Uterus (tissue), 2 donors: ENCODE measurements around the gene RPP14.

Experiments used
- POLR2A ChIP-seq, 2 donors: fragments of 450-650 bp; IDR thresholded peaks; one replicate each; pipeline ENCODE4 v1.6.1; 2016; ENCODE audit warnings: antibody characterized with exemption in 2 of 2, mild to moderate bottlenecking in 1 of 2, moderate library complexity in 1 of 2
- TF ChIP-seq, protein P1 (sequence below), 4 experiments: fragments of 200-600 bp in 2 of 4; fragments of 450-650 bp in 2 of 4; sonication (generic) in 2 of 4; IDR thresholded peaks; one replicate each; pipeline ENCODE4 v1.5.1; 2016 to 2019; ENCODE audit warnings: antibody characterized with exemption in 4 of 4, mild to moderate bottlenecking in 2 of 4, moderate library complexity in 1 of 4

DNA sequence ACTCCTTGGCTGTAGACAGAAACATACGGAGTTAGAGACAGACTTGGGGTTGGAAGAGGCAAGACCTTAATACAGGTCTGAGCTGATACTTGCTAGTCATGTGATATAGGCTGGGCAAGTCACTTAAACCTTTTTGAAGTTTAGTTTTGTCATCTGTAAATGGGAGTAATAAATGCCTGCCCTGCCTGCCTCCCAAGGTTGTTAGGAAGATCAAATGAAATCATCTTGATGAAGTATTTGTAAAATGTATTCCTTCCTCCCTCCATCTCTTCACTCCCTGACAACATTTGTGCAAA, 29.6 kb downstream of the RPP14 start:
- TF ChIP-seq POLR2A (IDR thresholded peaks at IDR 0.05), result no peak
- TF ChIP-seq, protein P1, sequence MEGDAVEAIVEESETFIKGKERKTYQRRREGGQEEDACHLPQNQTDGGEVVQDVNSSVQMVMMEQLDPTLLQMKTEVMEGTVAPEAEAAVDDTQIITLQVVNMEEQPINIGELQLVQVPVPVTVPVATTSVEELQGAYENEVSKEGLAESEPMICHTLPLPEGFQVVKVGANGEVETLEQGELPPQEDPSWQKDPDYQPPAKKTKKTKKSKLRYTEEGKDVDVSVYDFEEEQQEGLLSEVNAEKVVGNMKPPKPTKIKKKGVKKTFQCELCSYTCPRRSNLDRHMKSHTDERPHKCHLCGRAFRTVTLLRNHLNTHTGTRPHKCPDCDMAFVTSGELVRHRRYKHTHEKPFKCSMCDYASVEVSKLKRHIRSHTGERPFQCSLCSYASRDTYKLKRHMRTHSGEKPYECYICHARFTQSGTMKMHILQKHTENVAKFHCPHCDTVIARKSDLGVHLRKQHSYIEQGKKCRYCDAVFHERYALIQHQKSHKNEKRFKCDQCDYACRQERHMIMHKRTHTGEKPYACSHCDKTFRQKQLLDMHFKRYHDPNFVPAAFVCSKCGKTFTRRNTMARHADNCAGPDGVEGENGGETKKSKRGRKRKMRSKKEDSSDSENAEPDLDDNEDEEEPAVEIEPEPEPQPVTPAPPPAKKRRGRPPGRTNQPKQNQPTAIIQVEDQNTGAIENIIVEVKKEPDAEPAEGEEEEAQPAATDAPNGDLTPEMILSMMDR (IDR thresholded peaks at IDR 0.05), result no peak
